Prostate gland (tissue), 2 donors: ENCODE results near the gene ARHGEF19.

Experiments
- POLR2AphosphoS5 ChIP-seq: sonication (generic); formaldehyde crosslinking; IDR thresholded peaks from one replicate; pipeline ENCODE4 v1.6.1; 2017; ENCODE audit warnings: antibody characterized with exemption
- TF ChIP-seq, protein P1 (sequence below), 4 experiments: fragments of 200-600 bp in 2 of 4; fragments of 450-650 bp in 2 of 4; sonication (generic) in 2 of 4; IDR thresholded peaks; 1 replicate in 3 of 4; 2 replicates in 1 of 4; pipeline ENCODE4 v1.5.1; 2016 to 2019; ENCODE audit warnings: antibody characterized with exemption in 4 of 4, mild to moderate bottlenecking in 2 of 4, moderate library complexity in 2 of 4

DNA sequence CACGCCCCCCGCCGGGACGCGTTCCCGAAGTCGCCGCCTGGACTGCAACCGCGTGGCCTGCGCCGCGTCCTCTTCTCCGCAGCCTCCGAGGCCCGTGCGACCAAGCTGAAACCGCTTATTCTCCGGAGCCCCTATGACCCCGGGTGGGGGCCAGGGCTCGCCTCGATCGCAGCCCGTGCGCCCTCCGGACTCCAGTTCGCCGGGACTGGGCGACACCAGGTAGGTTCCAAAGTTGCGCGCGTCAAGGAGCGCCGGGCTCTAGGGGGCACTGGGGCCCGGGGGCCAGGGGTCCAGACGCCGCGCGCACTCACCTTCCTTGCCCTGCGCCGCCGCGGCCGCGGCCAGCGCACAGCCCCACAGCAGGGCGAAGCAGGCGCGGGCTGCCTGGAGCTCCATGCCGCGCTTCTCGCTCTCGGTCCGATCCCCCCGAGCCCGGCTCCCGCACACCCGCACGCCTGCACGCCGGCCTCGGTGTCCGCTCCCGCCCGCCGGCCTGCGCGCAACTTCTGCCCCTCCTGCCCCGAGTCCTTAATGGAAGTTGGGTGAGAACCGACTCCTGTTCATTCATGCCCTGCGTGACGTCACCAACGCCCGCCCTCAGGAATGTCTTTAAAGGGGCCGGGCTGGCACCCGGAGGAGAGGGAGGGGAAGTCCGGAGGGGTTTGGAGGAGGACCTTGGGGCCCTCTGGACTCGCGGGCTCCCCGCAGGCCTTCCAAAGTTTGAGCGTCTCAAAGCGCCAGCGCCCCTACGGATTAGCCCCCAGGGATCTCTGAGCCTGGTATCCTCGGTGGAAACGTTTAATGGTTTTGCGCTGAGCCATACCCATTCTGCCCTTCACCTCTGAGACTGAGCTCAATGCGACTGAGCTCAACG lies 56.7 kb downstream of the ARHGEF19 start, which contains the start of gene EPHA2:
- TF ChIP-seq, protein P1, sequence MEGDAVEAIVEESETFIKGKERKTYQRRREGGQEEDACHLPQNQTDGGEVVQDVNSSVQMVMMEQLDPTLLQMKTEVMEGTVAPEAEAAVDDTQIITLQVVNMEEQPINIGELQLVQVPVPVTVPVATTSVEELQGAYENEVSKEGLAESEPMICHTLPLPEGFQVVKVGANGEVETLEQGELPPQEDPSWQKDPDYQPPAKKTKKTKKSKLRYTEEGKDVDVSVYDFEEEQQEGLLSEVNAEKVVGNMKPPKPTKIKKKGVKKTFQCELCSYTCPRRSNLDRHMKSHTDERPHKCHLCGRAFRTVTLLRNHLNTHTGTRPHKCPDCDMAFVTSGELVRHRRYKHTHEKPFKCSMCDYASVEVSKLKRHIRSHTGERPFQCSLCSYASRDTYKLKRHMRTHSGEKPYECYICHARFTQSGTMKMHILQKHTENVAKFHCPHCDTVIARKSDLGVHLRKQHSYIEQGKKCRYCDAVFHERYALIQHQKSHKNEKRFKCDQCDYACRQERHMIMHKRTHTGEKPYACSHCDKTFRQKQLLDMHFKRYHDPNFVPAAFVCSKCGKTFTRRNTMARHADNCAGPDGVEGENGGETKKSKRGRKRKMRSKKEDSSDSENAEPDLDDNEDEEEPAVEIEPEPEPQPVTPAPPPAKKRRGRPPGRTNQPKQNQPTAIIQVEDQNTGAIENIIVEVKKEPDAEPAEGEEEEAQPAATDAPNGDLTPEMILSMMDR (IDR thresholded peaks at IDR 0.05) = no peak
- TF ChIP-seq POLR2AphosphoS5 = peak; percentile 96
